Sigmoid colon (tissue), 7 donors: ENCODE data around the gene TENT5C. TPM values are rescaled to one million over a fixed set of nuclear protein-coding genes. Genes with fewer than 3 reads are reported as not detected.
"Not testable (repeated sequence)": the region's sequence is repeated elsewhere in the genome, so short reads cannot be mapped to it uniquely, and the experiment has no call there.

Experiments
- DNase-seq: peaks from one replicate; pipeline ENCODE4 v3.0.0-alpha.2; 2019
- H3K27ac ChIP-seq, 4 donors: fragments of 200-600 bp; sonication (generic); one replicate each; pipeline ENCODE4 v1.5.1; 2016 to 2019; ENCODE audit warnings: mild to moderate bottlenecking in 1 of 4
- H3K27me3 ChIP-seq, 3 donors: fragments of 200-600 bp; sonication (generic); one replicate each; pipeline ENCODE4 v1.5.1; 2019; ENCODE audit warnings: mild to moderate bottlenecking in 1 of 3
- H3K36me3 ChIP-seq, 4 donors: fragments of 200-600 bp; sonication (generic); one replicate each; pipeline ENCODE4 v1.5.1; 2016 to 2019
- H3K4me1 ChIP-seq, 4 donors: fragments of 200-600 bp; sonication (generic); one replicate each; pipeline ENCODE4 v1.5.1; 2017 to 2019
- H3K4me3 ChIP-seq, 4 donors: fragments of 200-600 bp; sonication (generic); one replicate each; pipeline ENCODE4 v1.5.1; 2017 to 2019; ENCODE audit warnings: mild to moderate bottlenecking in 2 of 4, moderate library complexity in 1 of 4
- H3K9me3 ChIP-seq, 4 donors: fragments of 200-600 bp in 3 of 4; sonication (generic) in 3 of 4; one replicate each; pipeline versions ENCODE4 v1.5.1 to v1.6.1; 2013 to 2019
- CTCF ChIP-seq, 4 experiments: fragments of 450-650 bp in 3 of 4; fragments of 200-600 bp in 1 of 4; IDR thresholded peaks; one replicate each; pipeline ENCODE4 v1.5.1; 2016 to 2019; ENCODE audit warnings: antibody characterized with exemption in 4 of 4, mild to moderate bottlenecking in 3 of 4, moderate library complexity in 2 of 4
- EP300 ChIP-seq, 4 donors: sonication (generic); formaldehyde crosslinking; IDR thresholded peaks; one replicate each; pipeline ENCODE4 v1.6.1; 2017; ENCODE audit warnings: antibody characterized with exemption in 4 of 4
- POLR2A ChIP-seq, 2 donors: fragments of 450-650 bp; IDR thresholded peaks; one replicate each; pipeline ENCODE4 v1.6.1; 2016; ENCODE audit warnings: antibody characterized with exemption in 2 of 2, mild to moderate bottlenecking in 2 of 2, moderate library complexity in 2 of 2
- POLR2AphosphoS5 ChIP-seq, 4 donors: sonication (generic); formaldehyde crosslinking; IDR thresholded peaks; one replicate each; pipeline ENCODE4 v1.6.1; 2017; ENCODE audit warnings: antibody characterized with exemption in 4 of 4
- WGBS, 2 donors: extraction: QIAGEN DNeasy Blood & Tissue Kit; methylation state at CpG; one replicate each; pipeline ENCODE4 v1.1.7; 2013; 5-methylcytosine and 5-hydroxymethylcytosine counted together
- intact Hi-C: fragments of 100-400 bp; cut with DNase I; formaldehyde crosslinking; loops from one replicate; pipeline ENCODE4 v1.15.1; 2023
- polyA plus RNA-seq, 3 donors: library from polyadenylated mRNA; stranded (reverse); fragments of 200-250 nt; gene quantifications; one replicate each; pipeline ENCODE4 v1.2.3, GENCODE V29; 2013
- total RNA-seq, 4 donors: library from RNA; depleted of rRNA; stranded (reverse); fragments of >200 nt; gene quantifications; one replicate each; pipeline ENCODE4 v1.1.0, GENCODE V29; 2016
- donor health status: healthy with polysubstance abuse.
- donor health status: Bipolar disorder and iron deficiency.
- donor health status: healthy.

The TENT5C gene
- total RNA-seq, result 1 to 10 TPM; 2.8 to 7.1 (median 5.1) TPM
- polyA plus RNA-seq, result 10 to 100 TPM in 1 of 3 donors, 1 to 10 TPM in 2; 4.2 to 10.3 (median 9.9) TPM

- TF ChIP-seq EP300 (IDR thresholded peaks at IDR 0.05) (peak in 1 of 4 donors; percentile 42), POLR2A (IDR thresholded peaks at IDR 0.05) (peak; percentile 72 to 75), CTCF (IDR thresholded peaks at IDR 0.05) (no peak), POLR2AphosphoS5 (IDR thresholded peaks at IDR 0.05) (peak; percentile 67 to 97 (median 91))
- no peaks in the 10 kb centered on the region for H3K36me3 ChIP-seq
- WGBS, 2 donors, result 0% methylated on average over 79 of the region's 79 CpGs
- intact Hi-C loops, result loop anchor here (1.0 to 10.0 kb wide), 5 partner anchors 71 to 481 kb away; partner anchors contain the start of genes MAN1A2 and TRIM45
- H3K27ac ChIP-seq, result peak within 1 kb of the TSS; percentile 75 to 89 (median 88)
- H3K9me3 ChIP-seq, result no peaks in the 10 kb centered on the region
- peak within 1 kb of the TSS; percentile 55 to 82 (median 68) for H3K4me3 ChIP-seq
- peak; percentile 99 for DNase-seq
- H3K27me3 ChIP-seq, result no peaks in the 10 kb centered on the region
- peaks cover 0 to 35% (median 27%) of the 10 kb centered on the region in 4 donors for H3K4me1 ChIP-seq
Observed at GRCh38 chr1:117605774-117606648, at the start of gene TENT5C. Gene TENT5C, plus strand, starts transcription at chr1:117606048. Its CDS starts 16,821 bp downstream, at chr1:117622869.

- TF ChIP-seq POLR2AphosphoS5 (IDR thresholded peaks at IDR 0.05) (no peak), POLR2A (IDR thresholded peaks at IDR 0.05) (no peak), EP300 (IDR thresholded peaks at IDR 0.05) (no peak), CTCF (IDR thresholded peaks at IDR 0.05) (no peak)
- no peaks in the 10 kb centered on the region for H3K27me3 ChIP-seq
Observed at GRCh38 chr1:117556341-117556740, 49.5 kb upstream of the TENT5C start.

GRCh38 chr1:117556976-117557375 lies 48.9 kb upstream of the TENT5C start:
- no peaks in the 10 kb centered on the region for H3K27me3 ChIP-seq
- intact Hi-C loops, result no loop called here
- TF ChIP-seq CTCF (IDR thresholded peaks at IDR 0.05) (no peak), EP300 (IDR thresholded peaks at IDR 0.05) (no peak), POLR2AphosphoS5 (IDR thresholded peaks at IDR 0.05) (no peak), POLR2A (IDR thresholded peaks at IDR 0.05) (no peak)
- H3K27ac ChIP-seq, result no peak overlapping the region
- no peaks in the 10 kb centered on the region for H3K4me1 ChIP-seq
- DNase-seq, result no peak
- no peak overlapping the region for H3K4me3 ChIP-seq
- H3K36me3 ChIP-seq, result no peaks in the 10 kb centered on the region
- no peaks in the 10 kb centered on the region for H3K9me3 ChIP-seq

More at GRCh38 chr1:117556341-117556740, 49.5 kb upstream of the TENT5C start:
- no peaks in the 10 kb centered on the region for H3K9me3 ChIP-seq
- no peak overlapping the region for H3K4me3 ChIP-seq
- DNase-seq, result no peak
- H3K4me1 ChIP-seq, result no peaks in the 10 kb centered on the region
- intact Hi-C loops, result no loop called here
- no peak overlapping the region for H3K27ac ChIP-seq
- H3K36me3 ChIP-seq, result no peaks in the 10 kb centered on the region

- H3K27me3 ChIP-seq, H3K4me1 ChIP-seq, H3K9me3 ChIP-seq, H3K4me3 ChIP-seq, H3K27ac ChIP-seq, DNase-seq, H3K36me3 ChIP-seq, intact Hi-C loops: not testable (repeated sequence)
Observed at GRCh38 chr1:117558451-117558850, 47.4 kb upstream of the TENT5C start.

- Histone ChIP-seq H3K9me3 (no peaks in the 10 kb centered on the region), H3K4me1 (no peaks in the 10 kb centered on the region), H3K27ac (no peak overlapping the region), H3K27me3 (no peaks in the 10 kb centered on the region), H3K36me3 (no peaks in the 10 kb centered on the region), H3K4me3 (no peak overlapping the region)
- intact Hi-C loops, result no loop called here
- TF ChIP-seq POLR2AphosphoS5 (IDR thresholded peaks at IDR 0.05) (no peak), CTCF (IDR thresholded peaks at IDR 0.05) (no peak), EP300 (IDR thresholded peaks at IDR 0.05) (no peak), POLR2A (IDR thresholded peaks at IDR 0.05) (no peak)
- DNase-seq, result no peak
- WGBS, 2 donors, result 93 to 94% methylated on average over 3 of the region's 3 CpGs
Observed at GRCh38 chr1:117559139-117559538, 46.7 kb upstream of the TENT5C start.
